Nephron (organoid): Measurements from ENCODE around the gene ADAM23.

Experiments used
- H3K27ac Mint-ChIP-seq, 3 experiments: 2 replicates each; pipeline ENCODE4 v1.8.0; 2020; ENCODE audit warnings: mixed read lengths in 3 of 3, mild to moderate bottlenecking in 2 of 3, moderate library complexity in 1 of 3
- H3K27me3 Mint-ChIP-seq: 2 replicates; pipeline ENCODE4 v1.8.0; 2021; ENCODE audit warnings: low read depth, mild to moderate bottlenecking, moderate library complexity, mixed read lengths
- H3K36me3 Mint-ChIP-seq: 2 replicates; pipeline ENCODE4 v1.8.0; 2020; ENCODE audit warnings: low read depth, mixed read lengths
- H3K4me1 Mint-ChIP-seq: 2 replicates; pipeline ENCODE4 v1.8.0; 2020; ENCODE audit warnings: mixed read lengths
- H3K4me3 Mint-ChIP-seq, 3 experiments: 2 replicates each; pipeline ENCODE4 v1.8.0; 2020; ENCODE audit warnings: mild to moderate bottlenecking in 3 of 3, mixed read lengths in 3 of 3, moderate library complexity in 2 of 3
- H3K9me3 Mint-ChIP-seq: 2 replicates; pipeline ENCODE4 v1.8.0; 2020; ENCODE audit warnings: mixed read lengths
- TF ChIP-seq, protein P1 (sequence below), 3 experiments: fragments of 200-600 bp; sonication (generic); IDR thresholded peaks; one replicate each; pipeline ENCODE4 v1.5.0; 2021; ENCODE audit warnings: antibody characterized with exemption in 3 of 3; ENCODE audit not compliant: unreplicated experiment in 3 of 3

ADAM23 gene

DNA sequence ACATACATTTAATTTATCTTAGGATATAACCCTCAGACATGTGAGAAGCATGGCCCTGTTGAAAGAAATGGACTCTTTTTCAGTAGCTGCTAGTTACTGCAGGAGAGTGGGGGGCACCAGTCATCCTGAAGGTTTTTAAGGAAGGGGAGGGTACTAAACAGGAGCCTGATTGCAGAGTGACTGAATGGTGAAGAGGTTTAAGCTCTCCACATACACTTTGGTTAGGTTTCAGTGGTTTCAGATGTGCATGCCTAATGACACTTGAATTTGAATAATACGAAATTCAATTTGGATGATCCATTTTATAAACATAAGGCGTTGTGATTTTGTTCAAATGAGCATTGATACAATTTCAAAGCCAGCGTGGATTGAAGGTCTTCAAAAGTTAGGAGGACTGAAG lies 188.0 kb downstream of the ADAM23 start:
- peaks cover 10% of the 10 kb centered on the region for H3K27me3 Mint-ChIP-seq
- H3K4me3 Mint-ChIP-seq, result no peak overlapping the region
- no peak overlapping the region for H3K27ac Mint-ChIP-seq
- H3K4me1 Mint-ChIP-seq, result no peaks in the 10 kb centered on the region
- TF ChIP-seq, protein P1, sequence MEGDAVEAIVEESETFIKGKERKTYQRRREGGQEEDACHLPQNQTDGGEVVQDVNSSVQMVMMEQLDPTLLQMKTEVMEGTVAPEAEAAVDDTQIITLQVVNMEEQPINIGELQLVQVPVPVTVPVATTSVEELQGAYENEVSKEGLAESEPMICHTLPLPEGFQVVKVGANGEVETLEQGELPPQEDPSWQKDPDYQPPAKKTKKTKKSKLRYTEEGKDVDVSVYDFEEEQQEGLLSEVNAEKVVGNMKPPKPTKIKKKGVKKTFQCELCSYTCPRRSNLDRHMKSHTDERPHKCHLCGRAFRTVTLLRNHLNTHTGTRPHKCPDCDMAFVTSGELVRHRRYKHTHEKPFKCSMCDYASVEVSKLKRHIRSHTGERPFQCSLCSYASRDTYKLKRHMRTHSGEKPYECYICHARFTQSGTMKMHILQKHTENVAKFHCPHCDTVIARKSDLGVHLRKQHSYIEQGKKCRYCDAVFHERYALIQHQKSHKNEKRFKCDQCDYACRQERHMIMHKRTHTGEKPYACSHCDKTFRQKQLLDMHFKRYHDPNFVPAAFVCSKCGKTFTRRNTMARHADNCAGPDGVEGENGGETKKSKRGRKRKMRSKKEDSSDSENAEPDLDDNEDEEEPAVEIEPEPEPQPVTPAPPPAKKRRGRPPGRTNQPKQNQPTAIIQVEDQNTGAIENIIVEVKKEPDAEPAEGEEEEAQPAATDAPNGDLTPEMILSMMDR (IDR thresholded peaks at IDR 0.05; ENCODE audit: unreplicated experiment in 3 of 3), result no peak
- H3K36me3 Mint-ChIP-seq, result no peaks in the 10 kb centered on the region
- no peaks in the 10 kb centered on the region for H3K9me3 Mint-ChIP-seq

DNA sequence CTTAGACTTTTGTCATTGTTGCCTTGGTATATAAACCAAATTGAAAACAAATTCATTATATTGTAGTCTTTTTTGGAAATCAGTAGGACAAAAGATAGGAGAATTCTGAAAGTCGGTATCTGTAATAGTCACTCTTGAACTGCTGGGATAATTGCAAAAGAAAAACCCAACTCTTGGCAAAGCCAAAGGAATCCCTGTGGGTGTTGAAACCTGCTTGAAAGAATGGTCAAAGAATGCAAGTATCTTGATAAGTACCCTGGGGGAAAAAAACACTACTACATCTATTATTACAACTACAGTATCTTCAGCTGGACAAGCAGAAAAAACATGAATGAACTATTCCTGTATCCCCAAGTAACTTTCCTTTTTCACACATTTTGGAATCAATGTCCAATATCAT lies 191.7 kb downstream of the ADAM23 start:
- Mint-ChIP-seq H3K9me3 (no peaks in the 10 kb centered on the region), H3K27me3 (peaks cover 4% of the 10 kb centered on the region), H3K4me3 (no peak overlapping the region), H3K27ac (no peak overlapping the region), H3K4me1 (no peaks in the 10 kb centered on the region), H3K36me3 (no peaks in the 10 kb centered on the region)
- TF ChIP-seq, protein P1 (IDR thresholded peaks at IDR 0.05; ENCODE audit: unreplicated experiment in 3 of 3), result no peak

DNA sequence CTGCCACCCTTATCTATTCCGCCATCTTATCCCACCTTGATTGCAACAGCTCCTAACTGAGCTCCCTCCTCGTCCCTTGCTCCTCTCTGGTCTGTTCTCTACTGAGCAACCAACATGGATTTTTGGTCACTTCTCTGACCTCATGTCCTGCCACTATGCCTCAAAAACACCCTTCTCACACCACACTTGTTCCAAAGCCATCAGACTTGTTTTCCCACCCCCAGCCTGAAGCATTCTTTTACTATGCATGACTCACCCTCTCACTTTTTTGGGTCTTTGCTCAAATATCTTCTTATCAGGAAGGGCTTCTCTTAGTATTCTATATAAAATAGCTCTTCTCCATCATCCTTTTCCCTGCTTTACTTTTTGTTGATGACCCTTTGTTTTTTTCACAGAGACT lies 196.3 kb downstream of the ADAM23 start:
- Mint-ChIP-seq H3K27me3 (peaks cover 9% of the 10 kb centered on the region), H3K36me3 (no peaks in the 10 kb centered on the region), H3K9me3 (no peaks in the 10 kb centered on the region), H3K4me3 (no peak overlapping the region), H3K4me1 (no peaks in the 10 kb centered on the region), H3K27ac (no peak overlapping the region)
- TF ChIP-seq, protein P1 (IDR thresholded peaks at IDR 0.05; ENCODE audit: unreplicated experiment in 3 of 3), result no peak

DNA sequence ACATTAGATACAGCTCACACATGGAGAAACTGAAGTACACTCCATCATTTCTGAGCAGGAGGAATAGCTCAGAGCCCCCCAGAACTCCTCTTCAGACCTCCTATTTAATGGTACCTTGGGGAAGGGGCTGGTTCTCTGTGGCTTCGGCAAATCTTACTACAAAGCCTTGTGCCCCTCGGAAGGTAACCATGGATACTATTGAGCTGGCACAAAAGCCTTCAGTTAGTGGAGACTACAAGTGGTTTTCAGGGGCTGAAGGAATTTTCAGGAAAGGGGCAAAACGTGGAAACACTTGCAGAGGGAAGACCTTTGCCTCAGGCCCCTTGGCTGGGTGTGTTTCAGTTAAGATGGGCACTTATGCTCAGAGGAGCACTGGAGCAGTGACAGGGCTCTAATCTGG lies 197.9 kb downstream of the ADAM23 start:
- TF ChIP-seq, protein P1 (IDR thresholded peaks at IDR 0.05; ENCODE audit: unreplicated experiment in 3 of 3), result no peak
- no peaks in the 10 kb centered on the region for H3K9me3 Mint-ChIP-seq
- H3K36me3 Mint-ChIP-seq, result no peaks in the 10 kb centered on the region
- H3K4me1 Mint-ChIP-seq, result no peaks in the 10 kb centered on the region
- H3K27me3 Mint-ChIP-seq, result peaks cover 11% of the 10 kb centered on the region
- no peak overlapping the region for H3K4me3 Mint-ChIP-seq
- H3K27ac Mint-ChIP-seq, result no peak overlapping the region

DNA sequence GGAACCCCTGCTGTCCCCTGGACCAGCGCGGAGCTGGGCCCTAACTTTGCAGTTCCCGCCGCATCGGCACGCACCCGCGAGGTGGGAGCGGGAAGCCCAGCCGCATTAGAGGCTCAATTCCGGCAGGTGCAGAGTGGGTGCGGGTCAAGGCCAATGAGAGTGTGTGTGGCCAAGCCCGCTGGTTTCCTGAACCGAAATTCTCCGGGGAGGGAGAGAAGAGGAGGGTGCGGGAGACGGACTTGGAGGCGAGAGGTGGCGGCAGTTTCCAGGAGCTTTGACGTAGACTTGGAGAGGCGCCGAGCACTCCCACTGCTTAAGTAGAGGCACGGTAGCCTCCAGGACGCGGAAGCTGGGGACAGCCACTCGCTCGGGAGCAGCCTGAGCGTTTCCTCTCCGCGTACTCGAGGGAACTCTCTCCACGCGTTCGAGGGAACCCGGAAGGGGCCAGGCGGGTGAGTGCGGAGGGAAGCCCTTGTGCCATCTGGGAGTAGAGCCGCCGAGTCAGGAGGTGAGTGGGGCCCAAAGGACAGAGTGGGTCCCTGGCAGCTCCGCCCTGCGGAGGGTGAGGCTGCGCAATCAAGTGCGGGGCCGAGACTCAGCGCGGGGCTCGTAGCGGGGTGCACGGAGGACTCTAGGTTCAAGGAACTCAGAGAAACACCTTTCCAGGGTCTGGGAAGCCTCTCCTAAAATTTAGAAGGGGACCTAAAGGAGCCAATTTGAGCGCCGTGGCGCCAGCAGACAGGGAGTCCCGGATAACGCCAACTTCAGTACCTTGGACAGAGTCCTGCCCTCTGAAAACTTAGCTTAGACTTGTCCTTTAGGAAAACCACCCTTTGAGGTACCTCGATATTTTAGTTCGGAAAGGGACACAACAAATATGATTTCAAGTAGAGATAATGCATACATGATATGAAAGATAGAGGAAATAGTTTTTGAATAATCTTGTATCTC lies 199.0 kb downstream of the ADAM23 start, which contains the start of gene FAM237A:
Gene FAM237A (plus strand): TSS at position 413 of the 951 bp plus-strand sequence. CDS start 1,750 bp downstream, outside the sequence.
- TF ChIP-seq, protein P1 (IDR thresholded peaks at IDR 0.05; ENCODE audit: unreplicated experiment in 3 of 3), result no peak
- Mint-ChIP-seq H3K4me3 (peak within 1 kb of the TSS in 1 of 3 experiments; percentile 22), H3K36me3 (no peaks in the 10 kb centered on the region), H3K27ac (no peak within 1 kb of the TSS), H3K4me1 (no peaks in the 10 kb centered on the region), H3K9me3 (no peaks in the 10 kb centered on the region), H3K27me3 (peaks cover 9% of the 10 kb centered on the region)
